Measurements from ENCODE around the gene MMP24. TPM values are rescaled to one million over a fixed set of nuclear protein-coding genes. Genes with fewer than 3 reads are reported as not detected.

The MMP24 gene
- total and polyA plus RNA-seq, 2 donors, result 0.05 to 0.11 TPM

DNA sequence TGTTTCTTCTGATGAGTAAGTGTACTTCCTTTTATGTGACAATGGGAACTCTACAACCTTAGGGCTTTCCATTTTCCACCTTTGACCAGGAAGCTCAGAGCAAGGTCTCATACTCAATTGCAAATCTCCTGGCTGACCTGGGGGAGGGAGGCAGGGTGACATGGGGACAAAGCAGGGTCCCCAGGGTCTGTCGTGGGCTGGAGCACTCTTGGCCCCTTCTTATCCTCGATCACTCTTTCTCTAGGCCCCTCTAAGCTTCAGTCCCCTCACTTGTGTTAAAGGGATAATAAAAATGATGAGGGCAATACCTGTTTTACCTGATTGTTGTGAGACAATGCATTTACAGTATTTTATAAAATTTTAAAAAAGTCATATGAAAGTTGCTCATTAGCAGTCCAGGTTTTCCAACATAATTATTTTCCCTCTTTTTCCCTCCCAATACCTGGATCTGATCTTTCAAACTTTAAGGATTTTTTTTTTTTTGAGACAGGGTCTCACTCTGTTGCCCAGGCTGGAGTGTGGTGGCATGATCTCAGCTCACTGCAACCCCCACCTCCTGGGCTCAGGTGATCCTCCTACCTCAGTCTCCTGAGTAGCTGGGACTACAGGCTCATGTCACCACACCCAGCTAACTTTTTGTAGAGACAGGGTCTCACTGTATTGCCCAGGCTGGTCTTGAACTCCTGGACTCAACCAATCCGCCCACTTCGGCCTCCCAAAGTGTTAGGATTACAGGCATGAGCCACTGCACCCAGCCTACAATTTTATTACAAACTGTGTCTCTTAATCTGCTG, 74.2 kb downstream of the MMP24 start:
- peaks cover 0 to 4% of the 10 kb centered on the region in 2 donors for H3K4me1 ChIP-seq (ENCODE audit: control insufficient read depth in 2 of 2, insufficient read depth in 2 of 2, low read length in 2 of 2)

DNA sequence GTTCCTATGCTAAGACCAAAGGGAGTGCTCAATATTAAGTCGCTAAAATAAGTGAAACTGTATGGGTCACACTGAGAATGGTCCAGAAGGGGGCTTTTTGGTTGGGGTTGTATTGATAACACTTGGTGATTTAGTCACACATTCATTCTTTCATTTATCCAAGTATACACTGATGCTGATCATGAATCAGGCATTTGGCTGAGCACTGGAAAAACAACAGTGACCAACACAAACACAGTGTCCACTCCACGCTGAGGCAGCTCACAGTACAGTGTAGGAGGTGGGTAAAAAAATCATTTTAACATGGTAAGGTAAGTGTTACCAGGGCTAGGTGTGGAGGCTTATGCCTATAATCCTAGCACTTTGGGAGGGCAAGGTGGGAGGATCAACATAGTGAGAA, 74.9 kb downstream of the MMP24 start:
- 97% methylated on average over 2 of the region's 2 CpGs for WGBS

More for the DNA sequence above, 74.2 kb downstream of the MMP24 start:
- Histone ChIP-seq H3K27me3 (ENCODE audit: control insufficient read depth in 2 of 2, insufficient read depth in 1 of 2, low read length in 1 of 2) (peaks cover 0 to 4% of the 10 kb centered on the region in 2 donors), H3K9me3 (ENCODE audit: control insufficient read depth in 2 of 2, insufficient read depth in 1 of 2, low read length in 1 of 2) (peaks cover 0 to 3% of the 10 kb centered on the region in 2 donors), H3K4me3 (ENCODE audit: low read length in 2 of 2) (no peak overlapping the region), H3K36me3 (ENCODE audit: control insufficient read depth in 2 of 2, insufficient read depth in 2 of 2, low read length in 1 of 2) (peaks cover 0 to 8% of the 10 kb centered on the region in 2 donors), H3K27ac (ENCODE audit: low read depth in 1 of 2, low read length in 1 of 2) (no peak overlapping the region)
- WGBS, result 97% methylated on average over 4 of the region's 4 CpGs
- DNase-seq (ENCODE audit: low read depth in 6 of 9, low spot score in 9 of 9), result no peak

DNA sequence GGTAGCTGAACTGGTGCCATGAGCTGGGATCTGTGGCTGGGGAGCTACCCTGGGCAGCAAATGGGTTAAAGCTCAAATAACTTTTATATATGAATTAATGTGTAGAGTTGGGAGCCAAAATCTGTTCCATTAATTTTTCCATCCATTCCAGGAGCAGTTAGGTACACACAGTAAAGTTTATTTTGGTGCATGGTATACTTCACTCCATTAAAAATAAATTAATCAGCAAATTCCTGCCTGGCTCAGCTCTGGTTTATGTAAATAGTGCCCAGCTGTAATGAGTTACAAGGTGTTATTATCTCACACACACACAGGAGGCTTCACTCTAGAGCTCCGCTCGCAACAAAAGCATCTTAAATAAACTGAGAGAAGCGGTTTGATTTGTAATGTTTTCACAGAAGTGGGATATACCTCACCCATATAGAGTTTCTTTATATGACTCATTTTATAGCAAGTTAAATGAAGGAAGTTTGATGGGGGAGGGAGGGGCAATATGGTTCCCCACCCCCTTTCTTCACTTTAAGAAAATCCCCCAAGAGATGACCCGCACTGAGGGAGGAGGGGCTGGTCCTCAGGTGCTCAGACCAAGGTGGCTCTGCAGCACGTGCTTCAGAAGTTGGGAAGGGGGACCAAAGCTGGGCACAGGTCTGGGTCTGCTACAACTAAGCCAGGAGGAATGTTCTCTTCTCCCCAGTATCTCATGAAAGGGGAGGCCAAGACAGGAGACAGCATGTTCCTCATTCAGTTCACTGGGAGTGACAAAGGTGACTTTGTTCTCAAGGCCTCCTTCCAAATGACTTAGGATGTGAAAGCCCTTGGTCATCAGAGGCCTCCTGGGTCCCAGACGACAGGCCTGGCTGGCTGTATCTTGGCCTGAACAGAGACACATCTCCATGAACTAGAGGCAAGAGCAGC, 76.2 kb downstream of the MMP24 start:
- H3K4me1 ChIP-seq (ENCODE audit: control insufficient read depth in 2 of 2, insufficient read depth in 2 of 2, low read length in 2 of 2), result peaks cover 0 to 4% of the 10 kb centered on the region in 2 donors
- H3K4me3 ChIP-seq (ENCODE audit: low read length in 2 of 2), result no peak overlapping the region
- no peaks in the 10 kb centered on the region for H3K27me3 ChIP-seq (ENCODE audit: control insufficient read depth in 2 of 2, insufficient read depth in 1 of 2, low read length in 1 of 2)
- 98% methylated on average over 6 of the region's 6 CpGs for WGBS
- H3K27ac ChIP-seq (ENCODE audit: low read depth in 1 of 2, low read length in 1 of 2), result no peak overlapping the region
- H3K9me3 ChIP-seq (ENCODE audit: control insufficient read depth in 2 of 2, insufficient read depth in 1 of 2, low read length in 1 of 2), result peaks cover 0 to 3% of the 10 kb centered on the region in 2 donors
- DNase-seq (ENCODE audit: low read depth in 6 of 9, low spot score in 9 of 9), result no peak
- peaks cover 4 to 18% of the 10 kb centered on the region in 2 donors for H3K36me3 ChIP-seq (ENCODE audit: control insufficient read depth in 2 of 2, insufficient read depth in 2 of 2, low read length in 1 of 2)

More for the DNA sequence above, 74.9 kb downstream of the MMP24 start:
- DNase-seq (ENCODE audit: low read depth in 6 of 9, low spot score in 9 of 9), result no peak
- Histone ChIP-seq H3K4me3 (ENCODE audit: low read length in 2 of 2) (no peak overlapping the region), H3K9me3 (ENCODE audit: control insufficient read depth in 2 of 2, insufficient read depth in 1 of 2, low read length in 1 of 2) (peaks cover 0 to 3% of the 10 kb centered on the region in 2 donors), H3K36me3 (ENCODE audit: control insufficient read depth in 2 of 2, insufficient read depth in 2 of 2, low read length in 1 of 2) (peaks cover 4 to 15% of the 10 kb centered on the region in 2 donors), H3K27ac (ENCODE audit: low read depth in 1 of 2, low read length in 1 of 2) (no peak overlapping the region), H3K27me3 (ENCODE audit: control insufficient read depth in 2 of 2, insufficient read depth in 1 of 2, low read length in 1 of 2) (no peaks in the 10 kb centered on the region), H3K4me1 (ENCODE audit: control insufficient read depth in 2 of 2, insufficient read depth in 2 of 2, low read length in 2 of 2) (peaks cover 0 to 4% of the 10 kb centered on the region in 2 donors)

DNA sequence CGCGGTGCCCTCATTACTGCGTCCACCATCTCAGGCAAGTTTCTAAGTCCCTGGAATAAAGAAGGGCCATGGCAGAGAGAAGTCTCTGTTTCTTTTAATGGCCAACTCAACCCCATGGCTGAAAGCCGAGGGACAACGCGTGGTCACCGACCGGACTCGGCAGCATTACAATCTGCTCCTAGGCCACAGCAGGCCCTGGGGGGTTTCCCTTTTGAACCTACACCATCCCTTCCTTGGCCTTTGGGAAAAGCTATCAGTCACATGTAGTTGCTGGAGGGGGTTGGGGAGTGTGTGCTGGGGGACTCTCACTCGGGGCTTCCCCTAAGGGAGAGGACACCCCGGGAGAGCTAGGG, 76.9 kb downstream of the MMP24 start:
- DNase-seq (ENCODE audit: low read depth in 6 of 9, low spot score in 9 of 9), result no peak
- H3K9me3 ChIP-seq (ENCODE audit: control insufficient read depth in 2 of 2, insufficient read depth in 1 of 2, low read length in 1 of 2), result peaks cover 0 to 3% of the 10 kb centered on the region in 2 donors

DNA sequence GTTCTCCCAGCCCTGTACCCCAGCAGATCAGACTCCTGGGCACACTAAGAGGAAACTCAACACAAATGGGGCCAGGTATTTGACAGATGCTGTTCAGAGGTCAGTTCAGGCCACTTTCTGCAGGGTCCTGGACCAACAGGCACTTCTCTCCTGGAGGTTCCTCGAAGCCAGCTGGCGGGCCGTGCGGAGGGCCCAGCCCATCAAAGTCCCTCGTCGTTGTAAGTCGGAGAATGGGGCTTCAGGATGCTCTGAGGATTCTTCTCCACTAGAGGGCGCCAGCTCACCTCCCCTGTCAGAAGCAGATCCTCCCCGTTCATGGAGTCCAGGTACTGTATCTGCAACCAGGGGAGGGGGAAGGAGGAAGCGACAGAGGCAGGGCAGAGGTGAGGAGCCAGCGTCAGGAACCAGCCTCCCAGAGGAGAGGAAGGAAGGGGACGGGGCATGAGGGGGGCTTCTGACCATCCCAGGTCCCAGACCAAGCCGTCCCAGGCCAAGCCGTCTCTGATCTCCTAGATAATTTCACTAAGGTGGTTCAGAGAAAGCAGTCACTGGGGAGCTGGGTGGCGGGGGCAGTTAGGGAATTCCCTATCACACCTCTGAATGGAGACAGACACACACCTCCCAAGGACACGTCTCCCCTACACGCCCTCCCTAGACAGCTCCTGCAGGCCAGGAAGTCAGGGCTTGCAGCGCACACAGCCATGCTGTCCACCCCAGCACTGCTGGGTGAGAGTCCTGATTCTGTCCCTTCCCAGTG, 77.4 kb downstream of the MMP24 start:
- WGBS, result 39% methylated on average over 18 of the region's 18 CpGs
- Histone ChIP-seq H3K36me3 (ENCODE audit: control insufficient read depth in 2 of 2, insufficient read depth in 2 of 2, low read length in 1 of 2) (peaks cover 7 to 26% of the 10 kb centered on the region in 2 donors), H3K27ac (ENCODE audit: low read depth in 1 of 2, low read length in 1 of 2) (no peak overlapping the region), H3K4me3 (ENCODE audit: low read length in 2 of 2) (no peak overlapping the region), H3K4me1 (ENCODE audit: control insufficient read depth in 2 of 2, insufficient read depth in 2 of 2, low read length in 2 of 2) (peaks cover 0 to 8% of the 10 kb centered on the region in 2 donors), H3K27me3 (ENCODE audit: control insufficient read depth in 2 of 2, insufficient read depth in 1 of 2, low read length in 1 of 2) (no peaks in the 10 kb centered on the region), H3K9me3 (ENCODE audit: control insufficient read depth in 2 of 2, insufficient read depth in 1 of 2, low read length in 1 of 2) (peaks cover 0 to 3% of the 10 kb centered on the region in 2 donors)
- peak; percentile 67 to 93 (median 80) for DNase-seq (ENCODE audit: low read depth in 6 of 9, low spot score in 9 of 9)

More for the DNA sequence above, 76.9 kb downstream of the MMP24 start:
- WGBS, result 92% methylated on average over 11 of the region's 11 CpGs
- Histone ChIP-seq H3K4me3 (ENCODE audit: low read length in 2 of 2) (no peak overlapping the region), H3K27ac (ENCODE audit: low read depth in 1 of 2, low read length in 1 of 2) (no peak overlapping the region), H3K27me3 (ENCODE audit: control insufficient read depth in 2 of 2, insufficient read depth in 1 of 2, low read length in 1 of 2) (no peaks in the 10 kb centered on the region), H3K4me1 (ENCODE audit: control insufficient read depth in 2 of 2, insufficient read depth in 2 of 2, low read length in 2 of 2) (peaks cover 0 to 8% of the 10 kb centered on the region in 2 donors), H3K36me3 (ENCODE audit: control insufficient read depth in 2 of 2, insufficient read depth in 2 of 2, low read length in 1 of 2) (peaks cover 7 to 25% of the 10 kb centered on the region in 2 donors)

DNA sequence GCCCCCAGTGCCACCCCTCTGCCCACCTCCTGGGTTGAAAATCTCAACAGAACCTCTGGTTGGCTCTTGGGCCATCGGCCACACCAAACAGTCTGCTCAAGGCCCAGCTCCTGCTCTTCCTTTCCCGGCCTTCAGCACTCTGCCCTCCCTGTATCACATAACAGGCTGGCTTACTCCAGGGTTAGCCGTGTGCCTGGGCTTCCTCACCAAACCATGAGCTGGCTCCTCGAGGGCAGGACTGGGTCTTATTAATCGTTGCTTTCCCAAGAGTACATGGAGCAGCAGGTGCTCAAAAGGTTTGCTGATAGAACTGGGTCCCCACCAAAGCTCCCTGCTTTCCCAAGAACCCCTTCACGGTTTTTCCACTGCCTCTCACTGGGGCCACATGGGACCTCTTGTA, 78.5 kb downstream of the MMP24 start:
- Histone ChIP-seq H3K36me3 (ENCODE audit: control insufficient read depth in 2 of 2, insufficient read depth in 2 of 2, low read length in 1 of 2) (peaks cover 7 to 32% of the 10 kb centered on the region in 2 donors), H3K9me3 (ENCODE audit: control insufficient read depth in 2 of 2, insufficient read depth in 1 of 2, low read length in 1 of 2) (peaks cover 0 to 3% of the 10 kb centered on the region in 2 donors), H3K4me3 (ENCODE audit: low read length in 2 of 2) (no peak overlapping the region), H3K27ac (ENCODE audit: low read depth in 1 of 2, low read length in 1 of 2) (no peak overlapping the region), H3K27me3 (ENCODE audit: control insufficient read depth in 2 of 2, insufficient read depth in 1 of 2, low read length in 1 of 2) (no peaks in the 10 kb centered on the region), H3K4me1 (ENCODE audit: control insufficient read depth in 2 of 2, insufficient read depth in 2 of 2, low read length in 2 of 2) (peaks cover 0 to 8% of the 10 kb centered on the region in 2 donors)
- no peak for DNase-seq (ENCODE audit: low read depth in 6 of 9, low spot score in 9 of 9)
- WGBS, result 96% methylated on average over 6 of the region's 6 CpGs

DNA sequence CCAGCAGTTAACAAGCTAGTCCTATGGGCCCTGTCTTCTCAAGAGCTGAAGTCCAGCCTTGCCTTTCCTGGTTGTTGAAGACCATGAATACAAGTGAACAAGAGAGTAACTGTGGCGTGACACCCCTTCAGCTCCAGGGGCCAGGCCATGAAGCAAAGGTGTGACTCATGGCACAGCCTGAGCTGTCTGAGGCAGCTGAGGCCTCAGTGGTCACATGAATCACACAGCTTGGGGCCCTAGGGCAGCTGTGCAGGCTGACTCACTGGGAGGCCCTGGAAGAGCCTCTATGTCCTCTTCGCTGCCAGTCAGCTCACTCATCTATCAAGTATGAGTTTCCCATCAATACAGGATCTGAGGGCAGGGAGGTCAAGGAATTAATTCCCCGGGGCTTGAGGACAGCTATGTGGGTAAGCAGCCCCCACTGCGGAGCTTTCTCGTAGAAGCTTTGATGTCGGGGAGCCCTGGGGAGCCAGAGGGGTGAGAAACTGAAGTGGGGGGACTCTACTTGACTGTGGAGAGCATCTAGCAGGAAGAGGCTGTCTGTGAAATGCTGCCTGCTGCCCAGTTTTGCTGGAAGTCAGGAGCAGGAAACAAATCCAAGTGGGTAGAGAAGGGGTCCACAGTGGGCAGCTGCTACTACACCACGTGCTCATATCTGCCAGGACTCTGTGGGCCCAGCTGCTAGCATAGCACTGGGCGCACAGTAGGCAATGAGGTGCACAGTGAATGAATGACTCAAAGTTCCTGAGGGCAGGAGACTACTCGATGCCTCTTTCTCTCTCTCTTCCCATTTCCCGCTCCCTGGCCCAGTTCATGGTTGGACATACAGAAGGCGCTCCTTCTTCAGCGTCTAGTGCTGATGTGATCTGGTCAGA, 79.4 kb downstream of the MMP24 start:
- no peak overlapping the region for H3K4me3 ChIP-seq (ENCODE audit: low read length in 2 of 2)
- DNase-seq (ENCODE audit: low read depth in 6 of 9, low spot score in 9 of 9), result no peak
- no peak overlapping the region for H3K27ac ChIP-seq (ENCODE audit: low read depth in 1 of 2, low read length in 1 of 2)
- H3K4me1 ChIP-seq (ENCODE audit: control insufficient read depth in 2 of 2, insufficient read depth in 2 of 2, low read length in 2 of 2), result peaks cover 0 to 8% of the 10 kb centered on the region in 2 donors
- peaks cover 0 to 3% of the 10 kb centered on the region in 2 donors for H3K9me3 ChIP-seq (ENCODE audit: control insufficient read depth in 2 of 2, insufficient read depth in 1 of 2, low read length in 1 of 2)
- peaks cover 7 to 32% of the 10 kb centered on the region in 2 donors for H3K36me3 ChIP-seq (ENCODE audit: control insufficient read depth in 2 of 2, insufficient read depth in 2 of 2, low read length in 1 of 2)
- no peaks in the 10 kb centered on the region for H3K27me3 ChIP-seq (ENCODE audit: control insufficient read depth in 2 of 2, insufficient read depth in 1 of 2, low read length in 1 of 2)
- WGBS, result 98% methylated on average over 12 of the region's 12 CpGs
